Lung (tissue), 12 donors: ENCODE results near the gene ACY1. TPM values are rescaled to one million over a fixed set of nuclear protein-coding genes. Genes with fewer than 3 reads are reported as not detected.

Experiments used
- ATAC-seq: fragments of 200-7000 bp; cut with Tn5 transposase; one replicate; pipeline ENCODE4 v1.9.1; 2020; ENCODE audit warnings: moderate number of reproducible peaks; ENCODE audit not compliant: insufficient read depth, low FRiP score
- DNase-seq, 3 donors: peaks; one replicate each; pipeline ENCODE4 v3.0.0-alpha.2; 2013 to 2017
- H3K27ac ChIP-seq, 2 donors: one replicate each; pipeline ENCODE4 v1.5.1; 2013; ENCODE audit warnings: mild to moderate bottlenecking in 2 of 2, moderate library complexity in 2 of 2, control low read depth in 1 of 2, inconsistent platforms in 1 of 2, low read depth in 1 of 2, low read length in 1 of 2
- H3K27me3 ChIP-seq, 3 donors: one replicate each; pipeline ENCODE4 v1.5.1; 2013; ENCODE audit warnings: low read length in 2 of 3; ENCODE audit not compliant: control insufficient read depth in 3 of 3, insufficient read depth in 3 of 3
- H3K36me3 ChIP-seq, 4 donors: one replicate each; pipeline ENCODE4 v1.5.1; 2013; ENCODE audit warnings: low read length in 4 of 4, mild to moderate bottlenecking in 1 of 4, moderate library complexity in 1 of 4; ENCODE audit not compliant: control insufficient read depth in 4 of 4, insufficient read depth in 4 of 4
- H3K4me1 ChIP-seq, 5 donors: one replicate each; pipeline ENCODE4 v1.5.1; 2013; ENCODE audit warnings: low read length in 5 of 5, mild to moderate bottlenecking in 2 of 5, moderate library complexity in 1 of 5; ENCODE audit not compliant: control insufficient read depth in 5 of 5, insufficient read depth in 5 of 5
- H3K4me3 ChIP-seq: one replicate; pipeline ENCODE4 v1.5.1; 2013; ENCODE audit warnings: mild to moderate bottlenecking, control low read depth, moderate library complexity
- H3K9ac ChIP-seq, 2 donors: one replicate each; pipeline ENCODE4 v1.5.1; 2013; ENCODE audit warnings: low read length in 2 of 2, control low read depth in 1 of 2; ENCODE audit not compliant: insufficient read depth in 1 of 2
- H3K9me3 ChIP-seq, 4 donors: one replicate each; pipeline ENCODE4 v1.5.1; 2013; ENCODE audit warnings: low read length in 3 of 4, mild to moderate bottlenecking in 1 of 4, moderate library complexity in 1 of 4; ENCODE audit not compliant: control insufficient read depth in 4 of 4, insufficient read depth in 3 of 4
- CTCF ChIP-seq: IDR thresholded peaks from 2 replicates; pipeline ENCODE4 v1.5.1; 2012; ENCODE audit warnings: mild to moderate bottlenecking; ENCODE audit errors: control extremely low read depth, extremely low read depth
- WGBS, 2 donors: extraction: QIAGEN DNeasy Blood & Tissue Kit; methylation state at CpG; one replicate each; pipeline ENCODE4 v1.1.7; 2013; 5-methylcytosine and 5-hydroxymethylcytosine counted together
- polyA plus RNA-seq, 2 donors: library from polyadenylated mRNA; stranded (reverse); fragments of 200-250 nt; gene quantifications; one replicate each; pipeline ENCODE4 v1.2.1, GENCODE V29; 2013
- total RNA-seq, 2 donors: library from RNA; depleted of rRNA in 1 of 2; stranded (reverse); fragments of >200 nt in 1 of 2; gene quantifications; one replicate each; pipeline ENCODE4 v1.2.1, GENCODE V29; 2014 to 2021
- donor health status: control.
- donor health status: control.
- donor health status: Bipolar disorder and iron deficiency.
- donor health status: healthy.
- donor health status: DM: yes; HTN: yes; CAD: no.

Gene ACY1
- total and polyA plus RNA-seq, 4 donors = 19.6 to 52.6 (median 39.0) TPM

- 15 to 24% methylated on average over 30 of the region's 30 CpGs for WGBS, 2 donors
- DNase-seq (peak in 1 of 3 donors; percentile 29), ATAC-seq (peak; percentile 7)
- no peak for TF ChIP-seq CTCF
- Histone ChIP-seq H3K27ac (peak overlapping the region; percentile 80 to 87), H3K36me3 (no peaks in the 10 kb centered on the region), H3K27me3 (no peaks in the 10 kb centered on the region), H3K4me3 (peak overlapping the region; percentile 52), H3K4me1 (peaks cover 0 to 19% (median 10%) of the 10 kb centered on the region in 5 donors), H3K9ac (peak overlapping the region; percentile 2 to 65), H3K9me3 (no peaks in the 10 kb centered on the region)
Measured at GRCh38 chr3:51974277-51974962, 8.9 kb upstream of the ACY1 start.

GRCh38 chr3:51974963-51975851 is 8.1 kb upstream of the ACY1 start, which contains the start of gene ABHD14A:
Gene ABHD14A (plus strand): TSS chr3:51975064. CDS start chr3:51975136, 72 bp downstream.
- Histone ChIP-seq H3K27me3 (no peaks in the 10 kb centered on the region), H3K9me3 (no peaks in the 10 kb centered on the region), H3K9ac (peak within 1 kb of the TSS; percentile 2 to 65), H3K4me3 (peak within 1 kb of the TSS; percentile 59), H3K36me3 (peaks cover 0 to 2% (median under 1%) of the 10 kb centered on the region in 4 donors), H3K27ac (peak within 1 kb of the TSS; percentile 87 to 93), H3K4me1 (peaks cover 0 to 19% (median 10%) of the 10 kb centered on the region in 5 donors)
- ATAC-seq (peak; percentile 77), DNase-seq (peak; percentile 71 to 77 (median 73))
- WGBS, 2 donors = 0% methylated on average over 41 to 63 of the region's 63 CpGs
- TF ChIP-seq CTCF = no peak

- Histone ChIP-seq H3K4me1 (peaks cover 0 to 19% (median 10%) of the 10 kb centered on the region in 5 donors), H3K9ac (no peak overlapping the region), H3K4me3 (no peak overlapping the region), H3K27me3 (no peaks in the 10 kb centered on the region), H3K27ac (peak overlapping the region in 1 of 2 donors; percentile 87), H3K9me3 (no peaks in the 10 kb centered on the region), H3K36me3 (peaks cover 0 to 6% (median 3%) of the 10 kb centered on the region in 4 donors)
- 32 to 34% methylated on average over 46 of the region's 46 CpGs for WGBS, 2 donors
- DNase-seq = peak; percentile 85 to 89 (median 87)
- TF ChIP-seq CTCF = no peak
- no peak for ATAC-seq
Measured at GRCh38 chr3:51975852-51976549, 7.3 kb upstream of the ACY1 start.
